NB4 (cell line): ENCODE data around the gene CREB3L4.

ENCODE experiments used
- POLR2A ChIP-seq: IDR thresholded peaks from 2 replicates; pipeline ENCODE4 v1.6.1; 2011; ENCODE audit warnings: mild to moderate bottlenecking; ENCODE audit not compliant: insufficient read length; ENCODE audit errors: extremely low read depth
- TF ChIP-seq, protein P1 (sequence below): IDR thresholded peaks from one replicate; pipeline ENCODE4 v1.5.1; 2012; ENCODE audit warnings: low read depth, low read length

DNA sequence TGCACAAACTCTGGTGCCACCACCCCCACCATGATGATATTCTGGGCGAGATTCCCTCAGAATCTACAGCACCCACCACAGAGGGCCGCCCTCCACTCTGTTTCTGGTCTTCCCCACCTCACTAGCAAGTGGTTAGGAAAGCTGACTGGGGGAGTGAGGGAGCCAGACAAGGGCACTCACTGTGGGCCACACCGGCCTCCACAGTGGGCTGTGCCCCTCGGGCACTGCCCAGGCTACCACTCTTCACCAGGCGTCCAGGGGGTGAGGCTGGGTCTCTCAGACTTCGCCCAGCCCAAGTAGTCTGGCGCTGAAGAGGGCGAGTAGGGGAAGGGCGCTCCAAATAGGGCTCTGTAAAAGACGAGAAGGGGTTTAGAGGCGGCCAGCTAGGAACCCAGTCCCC lies 33.7 kb upstream of the CREB3L4 start:
- TF ChIP-seq, protein P1, sequence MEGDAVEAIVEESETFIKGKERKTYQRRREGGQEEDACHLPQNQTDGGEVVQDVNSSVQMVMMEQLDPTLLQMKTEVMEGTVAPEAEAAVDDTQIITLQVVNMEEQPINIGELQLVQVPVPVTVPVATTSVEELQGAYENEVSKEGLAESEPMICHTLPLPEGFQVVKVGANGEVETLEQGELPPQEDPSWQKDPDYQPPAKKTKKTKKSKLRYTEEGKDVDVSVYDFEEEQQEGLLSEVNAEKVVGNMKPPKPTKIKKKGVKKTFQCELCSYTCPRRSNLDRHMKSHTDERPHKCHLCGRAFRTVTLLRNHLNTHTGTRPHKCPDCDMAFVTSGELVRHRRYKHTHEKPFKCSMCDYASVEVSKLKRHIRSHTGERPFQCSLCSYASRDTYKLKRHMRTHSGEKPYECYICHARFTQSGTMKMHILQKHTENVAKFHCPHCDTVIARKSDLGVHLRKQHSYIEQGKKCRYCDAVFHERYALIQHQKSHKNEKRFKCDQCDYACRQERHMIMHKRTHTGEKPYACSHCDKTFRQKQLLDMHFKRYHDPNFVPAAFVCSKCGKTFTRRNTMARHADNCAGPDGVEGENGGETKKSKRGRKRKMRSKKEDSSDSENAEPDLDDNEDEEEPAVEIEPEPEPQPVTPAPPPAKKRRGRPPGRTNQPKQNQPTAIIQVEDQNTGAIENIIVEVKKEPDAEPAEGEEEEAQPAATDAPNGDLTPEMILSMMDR: no peak
- TF ChIP-seq POLR2A: no peak
